ENCODE results near the gene TNPO1. TPM values are rescaled to one million over a fixed set of nuclear protein-coding genes. Genes with fewer than 3 reads are reported as not detected.
"Not testable (repeated sequence)": the region's sequence is repeated elsewhere in the genome, so short reads cannot be mapped to it uniquely, and the experiment has no call there.

Gene TNPO1
- polyA plus RNA-seq, 1 experiment = 134 TPM

GRCh38 chr5:72925336-72926010 is 109.0 kb downstream of the TNPO1 start:
- no peak for TF ChIP-seq CTCF (IDR thresholded peaks at IDR 0.05; ENCODE audit: low read depth, low read length)
- Histone ChIP-seq H3K4me3 (ENCODE audit: low read depth, low read length) (no peak overlapping the region), H3K27ac (ENCODE audit: low read depth, low read length) (no peak overlapping the region), H3K27me3 (ENCODE audit: control insufficient read depth, insufficient read depth, low read length) (no peaks in the 10 kb centered on the region), H3K9me3 (ENCODE audit: control insufficient read depth, insufficient read depth, low read length) (peaks cover 8% of the 10 kb centered on the region; the same call in 1 of the 2 replicates)
- no peak for DNase-seq (ENCODE audit: low read depth, low spot score)
- CTCF ChIA-PET = interaction anchor here (0.7 kb wide), 1 partner anchor 314 kb away, joined by 7 read pairs; no protein-coding TSS in a partner anchor
- POLR2A ChIA-PET = no interaction called here

GRCh38 chr5:72932686-72933085 is 116.2 kb downstream of the TNPO1 start:
- H3K4me3 ChIP-seq (ENCODE audit: low read depth, low read length); H3K27me3 ChIP-seq (ENCODE audit: control insufficient read depth, insufficient read depth, low read length); DNase-seq (ENCODE audit: low read depth, low spot score); H3K27ac ChIP-seq (ENCODE audit: low read depth, low read length); POLR2A ChIA-PET; H3K9me3 ChIP-seq (ENCODE audit: control insufficient read depth, insufficient read depth, low read length): not testable (repeated sequence)
- CTCF ChIA-PET = interaction anchor here (0.6 kb wide), 1 partner anchor 17 kb away, joined by 10 read pairs; no protein-coding TSS in a partner anchor

- H3K27me3 ChIP-seq (ENCODE audit: control insufficient read depth, insufficient read depth, low read length); H3K9me3 ChIP-seq (ENCODE audit: control insufficient read depth, insufficient read depth, low read length); CTCF ChIA-PET; DNase-seq (ENCODE audit: low read depth, low spot score); H3K27ac ChIP-seq (ENCODE audit: low read depth, low read length); H3K4me3 ChIP-seq (ENCODE audit: low read depth, low read length); POLR2A ChIA-PET: not testable (repeated sequence)
Measured at GRCh38 chr5:72934953-72935725, 118.7 kb downstream of the TNPO1 start.

- TF ChIP-seq CTCF (IDR thresholded peaks at IDR 0.05; ENCODE audit: low read depth, low read length) = no peak
- CTCF ChIA-PET = no interaction called here
- Histone ChIP-seq H3K27me3 (ENCODE audit: control insufficient read depth, insufficient read depth, low read length) (no peaks in the 10 kb centered on the region), H3K27ac (ENCODE audit: low read depth, low read length) (no peak overlapping the region), H3K9me3 (ENCODE audit: control insufficient read depth, insufficient read depth, low read length) (peaks cover 7% of the 10 kb centered on the region; the same call in 1 of the 2 replicates), H3K4me3 (ENCODE audit: low read depth, low read length) (no peak overlapping the region)
- DNase-seq (ENCODE audit: low read depth, low spot score) = no peak
- POLR2A ChIA-PET = no interaction called here
Measured at GRCh38 chr5:72936893-72937292, 120.4 kb downstream of the TNPO1 start.

- TF ChIP-seq CTCF (IDR thresholded peaks at IDR 0.05; ENCODE audit: low read depth, low read length) = no peak
- no peak overlapping the region for H3K27ac ChIP-seq (ENCODE audit: low read depth, low read length)
- H3K9me3 ChIP-seq (ENCODE audit: control insufficient read depth, insufficient read depth, low read length) = peaks cover 7% of the 10 kb centered on the region; the same call in 1 of the 2 replicates
- no peak overlapping the region for H3K4me3 ChIP-seq (ENCODE audit: low read depth, low read length)
- DNase-seq (ENCODE audit: low read depth, low spot score) = no peak
- no peaks in the 10 kb centered on the region for H3K27me3 ChIP-seq (ENCODE audit: control insufficient read depth, insufficient read depth, low read length)
- ChIA-PET CTCF (no interaction called here), POLR2A (no interaction called here)
Measured at GRCh38 chr5:72937517-72938061, 121.1 kb downstream of the TNPO1 start.

- no peak for DNase-seq (ENCODE audit: low read depth, low spot score)
- Histone ChIP-seq H3K9me3 (ENCODE audit: control insufficient read depth, insufficient read depth, low read length) (peaks cover 7% of the 10 kb centered on the region; the same call in 1 of the 2 replicates), H3K27ac (ENCODE audit: low read depth, low read length) (no peak overlapping the region), H3K4me3 (ENCODE audit: low read depth, low read length) (no peak overlapping the region), H3K27me3 (ENCODE audit: control insufficient read depth, insufficient read depth, low read length) (no peaks in the 10 kb centered on the region)
- POLR2A ChIA-PET = no interaction called here
- CTCF ChIA-PET = no interaction called here
- TF ChIP-seq CTCF (IDR thresholded peaks at IDR 0.05; ENCODE audit: low read depth, low read length) = no peak
Measured at GRCh38 chr5:72938206-72938605, 121.7 kb downstream of the TNPO1 start.

All from AG04450 (cell line).